Testis (tissue), 3 donors: ENCODE results near the gene WNT4. TPM values are rescaled to one million over a fixed set of nuclear protein-coding genes. Genes with fewer than 3 reads are reported as not detected.

ENCODE experiments used
- DNase-seq: peaks from one replicate; pipeline ENCODE4 v3.0.0-alpha.2; 2019
- H3K27ac ChIP-seq, 2 donors: fragments of 200-600 bp; sonication (generic); one replicate each; pipeline ENCODE4 v1.5.1; 2019
- H3K27me3 ChIP-seq: fragments of 200-600 bp; sonication (generic); one replicate; pipeline ENCODE4 v1.5.1; 2019
- H3K36me3 ChIP-seq: fragments of 200-600 bp; sonication (generic); one replicate; pipeline ENCODE4 v1.5.1; 2017; ENCODE audit warnings: low read depth; ENCODE audit errors: missing control alignments
- H3K4me1 ChIP-seq: fragments of 200-600 bp; sonication (generic); one replicate; pipeline ENCODE4 v1.5.1; 2019
- H3K4me3 ChIP-seq, 2 donors: fragments of 200-600 bp; sonication (generic); one replicate each; pipeline ENCODE4 v1.5.1; 2017 to 2019
- H3K9me3 ChIP-seq: fragments of 200-600 bp; sonication (generic); one replicate; pipeline ENCODE4 v1.5.1; 2017
- CTCF ChIP-seq, 3 experiments: fragments of 450-650 bp in 2 of 3; fragments of 200-600 bp in 1 of 3; sonication (generic) in 1 of 3; IDR thresholded peaks; one replicate each; pipeline ENCODE4 v1.5.1; 2016 to 2019; ENCODE audit warnings: antibody characterized with exemption in 3 of 3, mild to moderate bottlenecking in 2 of 3, moderate library complexity in 1 of 3
- POLR2A ChIP-seq: fragments of 450-650 bp; IDR thresholded peaks from one replicate; pipeline ENCODE4 v1.6.1; 2017; ENCODE audit warnings: antibody characterized with exemption, mild to moderate bottlenecking, moderate library complexity
- WGBS, 2 donors: methylation state at CpG; one replicate each; pipeline ENCODE4 v1.1.5; 2018; 5-methylcytosine and 5-hydroxymethylcytosine counted together
- intact Hi-C: fragments of 100-400 bp; cut with DNase I; formaldehyde crosslinking; loops from one replicate; pipeline ENCODE4 v1.15.1; 2023; ENCODE audit warnings: low total_unique reads
- polyA plus RNA-seq: library from polyadenylated mRNA; stranded (reverse); fragments of 350-450 nt; fragmentation: Illumina TruSeq; extraction: RNeasy Lipid Tissue Mini Kit (QIAGEN cat#74804); gene quantifications from one replicate; pipeline ENCODE4 v1.2.3, GENCODE V29; 2014; ENCODE audit warnings: low read depth, low replicate concordance; ENCODE audit not compliant: insufficient read depth
- total RNA-seq, 2 donors: library from RNA; depleted of rRNA; stranded (reverse); fragments of >200 nt; gene quantifications; one replicate each; pipeline ENCODE4 v1.2.3, GENCODE V29; 2016

Gene WNT4
- total and polyA plus RNA-seq, 3 donors from 2014 or later = 0.55 to 3.2 (median 0.74) TPM

GRCh38 chr1:22174446-22175220, 31.7 kb upstream of the WNT4 start:
- intact Hi-C loops = no loop called here
- Histone ChIP-seq H3K4me3 (no peak overlapping the region), H3K9me3 (no peaks in the 10 kb centered on the region), H3K27ac (no peak overlapping the region), H3K36me3 (no peaks in the 10 kb centered on the region), H3K4me1 (no peaks in the 10 kb centered on the region), H3K27me3 (no peaks in the 10 kb centered on the region)
- DNase-seq = no peak
- 82 to 84% methylated on average over 7 to 9 of the region's 9 CpGs for WGBS, 2 donors
- TF ChIP-seq POLR2A = no peak
- no peak for TF ChIP-seq CTCF (IDR thresholded peaks at IDR 0.05)

GRCh38 chr1:22171951-22172715, 29.2 kb upstream of the WNT4 start:
- no peak for DNase-seq
- WGBS, 2 donors = 81 to 93% methylated on average over 10 to 18 of the region's 18 CpGs
- intact Hi-C loops = no loop called here
- no peak overlapping the region for H3K27ac ChIP-seq
- no peaks in the 10 kb centered on the region for H3K9me3 ChIP-seq
- no peak overlapping the region for H3K4me3 ChIP-seq
- no peaks in the 10 kb centered on the region for H3K27me3 ChIP-seq
- no peaks in the 10 kb centered on the region for H3K36me3 ChIP-seq
- TF ChIP-seq POLR2A (no peak), CTCF (IDR thresholded peaks at IDR 0.05) (no peak)
- no peaks in the 10 kb centered on the region for H3K4me1 ChIP-seq

GRCh38 chr1:22169816-22170215, 26.9 kb upstream of the WNT4 start:
- no peak for TF ChIP-seq CTCF (IDR thresholded peaks at IDR 0.05)
- TF ChIP-seq POLR2A = no peak
- Histone ChIP-seq H3K27me3 (no peaks in the 10 kb centered on the region), H3K4me3 (no peak overlapping the region), H3K36me3 (no peaks in the 10 kb centered on the region), H3K27ac (no peak overlapping the region), H3K9me3 (no peaks in the 10 kb centered on the region), H3K4me1 (no peaks in the 10 kb centered on the region)
- WGBS, 2 donors = 86 to 96% methylated on average over 4 of the region's 4 CpGs
- intact Hi-C loops = no loop called here
- DNase-seq = no peak

- H3K9me3 ChIP-seq = no peaks in the 10 kb centered on the region
- intact Hi-C loops = no loop called here
- H3K27me3 ChIP-seq = no peaks in the 10 kb centered on the region
- H3K36me3 ChIP-seq = no peaks in the 10 kb centered on the region
- no peaks in the 10 kb centered on the region for H3K4me1 ChIP-seq
- no peak overlapping the region for H3K27ac ChIP-seq
- WGBS, 2 donors = 58 to 63% methylated on average over 4 of the region's 4 CpGs
- H3K4me3 ChIP-seq = no peak overlapping the region
- DNase-seq = no peak
- TF ChIP-seq CTCF (IDR thresholded peaks at IDR 0.05) (no peak), POLR2A (no peak)
Observed at GRCh38 chr1:22168412-22168973, 25.6 kb upstream of the WNT4 start.
